HK-2 (cell line): ENCODE results near the gene ADSL.
"Not testable (repeated sequence)": the region's sequence is repeated elsewhere in the genome, so short reads cannot be mapped to it uniquely, and the experiment has no call there.

Source experiments
- DNase-seq: peaks from one replicate; pipeline ENCODE4 v3.0.0-alpha.2; 2018; ENCODE audit not compliant: unreplicated experiment

Gene ADSL

GRCh38 chr22:40346185-40347118 is at the start of gene ADSL:
TSS of gene ADSL (plus strand) at chr22:40346500. CDS start at chr22:40346559, 59 bp downstream.
- peak; percentile 86 for DNase-seq

- DNase-seq = no peak
Observed at GRCh38 chr22:40300316-40300715, 46.0 kb upstream of the ADSL start.

DNA sequence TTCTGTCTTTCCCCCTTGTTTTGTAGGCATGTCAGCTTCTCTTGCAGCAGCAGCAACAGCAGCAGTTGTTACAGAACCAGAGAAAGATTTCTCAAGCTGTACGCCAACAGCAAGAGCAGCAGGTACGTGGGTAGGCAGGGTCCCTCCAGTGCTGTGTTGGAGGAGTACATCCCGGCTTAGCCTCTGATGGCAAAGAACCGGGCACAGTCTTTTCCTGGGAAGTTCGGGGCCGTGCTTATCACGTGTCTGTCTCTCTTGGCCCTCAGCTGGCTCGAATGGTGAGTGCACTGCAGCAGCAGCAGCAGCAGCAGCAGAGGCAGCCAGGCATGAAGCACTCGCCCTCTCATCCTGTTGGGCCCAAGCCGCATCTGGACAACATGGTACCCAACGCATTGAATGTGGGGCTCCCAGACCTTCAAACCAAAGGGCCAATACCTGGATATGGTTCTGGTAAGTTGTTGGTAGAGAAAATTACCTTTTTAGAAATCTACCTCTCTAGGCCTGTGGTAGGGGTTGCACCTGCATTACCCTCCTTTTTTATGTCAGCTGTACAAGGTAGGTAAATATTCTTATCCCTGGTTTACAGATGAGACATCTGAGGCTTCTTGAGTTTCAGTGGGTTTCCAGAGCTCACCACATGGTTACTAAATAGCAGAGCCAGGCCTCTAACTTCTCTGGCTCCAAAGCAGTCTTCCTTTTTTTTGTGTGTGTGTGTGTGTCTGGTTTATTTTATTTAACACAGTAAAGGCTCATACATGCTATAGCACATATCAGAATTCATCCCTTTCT is 45.2 kb upstream of the ADSL start:
- no peak for DNase-seq

- DNase-seq = no peak
Observed at GRCh38 chr22:40302149-40302548, 44.2 kb upstream of the ADSL start.

- DNase-seq = no peak
Observed at GRCh38 chr22:40305625-40306024, 40.7 kb upstream of the ADSL start.

DNA sequence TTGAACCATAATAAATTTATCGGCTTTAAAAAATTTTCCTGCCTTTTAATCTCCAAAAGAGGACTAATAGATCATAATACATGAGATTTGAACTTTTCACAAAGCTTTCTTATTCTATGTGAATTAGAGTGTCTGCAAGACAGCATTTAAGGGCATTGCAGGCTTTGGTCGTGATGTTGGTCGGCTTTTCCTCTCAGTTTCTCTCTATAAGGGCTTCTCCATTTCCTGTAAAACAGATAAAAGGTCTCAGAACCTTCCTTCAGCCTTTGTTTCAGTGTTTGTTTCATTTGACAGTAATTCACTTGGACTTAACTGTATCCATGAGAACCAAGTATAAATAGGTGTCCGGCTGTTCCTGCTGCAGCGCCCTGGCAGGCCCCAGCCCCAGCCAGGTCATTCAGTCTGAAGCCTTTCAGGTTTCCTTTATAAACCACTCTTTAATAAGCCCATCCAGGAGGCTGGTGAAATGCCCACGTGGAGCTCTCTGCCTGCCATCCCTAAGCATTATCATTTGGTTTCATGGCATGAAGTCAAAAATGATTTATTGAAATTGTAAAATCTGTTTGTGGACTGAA is 37.2 kb upstream of the ADSL start:
- DNase-seq = no peak

DNA sequence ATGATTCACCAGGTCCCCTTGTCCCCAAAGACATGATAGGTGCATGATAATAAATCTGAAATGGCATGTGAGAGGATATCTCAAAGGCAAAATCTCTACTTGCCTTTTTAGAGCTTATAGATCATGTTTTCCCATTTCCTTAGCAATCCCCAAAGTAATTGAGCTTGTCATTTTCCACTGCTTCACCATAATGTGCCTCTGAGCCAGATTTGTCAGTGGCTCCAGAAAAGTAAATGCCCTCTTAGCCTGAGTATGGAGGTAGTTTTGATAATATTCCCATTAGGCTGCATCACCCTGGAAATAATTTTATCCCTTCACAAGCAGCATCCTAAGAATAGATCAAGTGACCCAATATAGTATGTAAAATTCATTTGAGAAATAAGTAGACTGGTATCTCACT is 36.7 kb upstream of the ADSL start:
- no peak for DNase-seq

GRCh38 chr22:40310081-40310767 is 36.1 kb upstream of the ADSL start:
- no peak for DNase-seq

- no peak for DNase-seq
Observed at GRCh38 chr22:40310768-40311120, 35.6 kb upstream of the ADSL start.

- not testable (repeated sequence) for DNase-seq
Observed at GRCh38 chr22:40311646-40312045, 34.7 kb upstream of the ADSL start.

DNA sequence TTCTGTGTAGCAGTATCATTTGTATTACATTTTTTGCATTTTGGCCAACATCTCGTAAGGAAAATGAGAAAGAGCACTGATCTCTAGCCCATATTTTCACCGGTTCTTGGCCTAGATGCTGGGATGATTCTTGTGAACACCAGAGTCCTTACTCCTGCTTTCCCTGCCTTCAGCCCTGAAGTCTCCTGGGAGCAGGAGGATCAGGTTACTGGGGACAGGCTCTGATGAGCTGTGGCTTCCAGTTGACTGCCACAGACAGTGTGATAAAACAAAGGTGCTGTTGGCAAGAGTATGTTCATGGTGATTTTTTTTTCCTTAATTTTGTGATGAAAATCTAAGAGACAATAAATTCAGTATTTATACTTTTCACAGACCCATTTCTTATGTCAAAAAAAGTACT is 34.2 kb upstream of the ADSL start:
- DNase-seq = no peak

DNA sequence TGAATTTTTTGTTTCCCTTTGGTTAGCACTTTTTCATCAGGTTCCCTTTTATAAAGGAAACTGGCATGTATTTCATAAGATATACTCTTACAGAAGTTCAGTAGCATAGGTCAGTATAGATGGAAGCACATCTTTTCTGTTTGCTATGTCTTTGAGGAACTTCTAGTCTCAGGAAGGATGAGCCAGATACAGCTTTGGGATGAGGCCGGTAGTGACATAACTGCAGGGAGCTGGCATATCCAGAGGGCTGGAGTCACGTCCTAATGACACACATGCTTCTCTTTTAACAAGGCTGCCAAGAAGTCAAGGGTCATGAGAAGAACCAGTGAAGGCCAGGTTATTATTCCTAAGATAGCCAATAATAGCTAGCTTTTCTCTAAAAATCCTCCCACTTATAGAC is 33.3 kb upstream of the ADSL start:
- no peak for DNase-seq

DNA sequence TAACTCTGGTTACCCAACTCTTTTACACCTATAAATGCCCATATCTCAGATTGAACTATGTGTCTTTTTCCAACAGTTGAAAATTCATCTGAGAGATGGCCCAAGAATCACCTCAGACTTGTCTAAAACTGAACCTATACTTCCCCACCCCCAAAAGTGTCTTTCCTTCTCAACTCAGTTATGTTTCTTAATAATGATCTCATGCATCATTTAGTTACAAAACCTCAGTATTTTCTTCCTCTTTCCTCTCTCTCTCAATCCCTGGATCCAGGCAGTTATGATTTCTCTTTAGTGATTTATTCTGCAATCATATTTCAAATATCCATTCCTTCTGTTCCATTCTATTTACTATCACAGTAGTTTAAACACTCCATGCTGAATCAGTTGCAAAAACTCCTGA is 32.3 kb upstream of the ADSL start:
- no peak for DNase-seq

DNA sequence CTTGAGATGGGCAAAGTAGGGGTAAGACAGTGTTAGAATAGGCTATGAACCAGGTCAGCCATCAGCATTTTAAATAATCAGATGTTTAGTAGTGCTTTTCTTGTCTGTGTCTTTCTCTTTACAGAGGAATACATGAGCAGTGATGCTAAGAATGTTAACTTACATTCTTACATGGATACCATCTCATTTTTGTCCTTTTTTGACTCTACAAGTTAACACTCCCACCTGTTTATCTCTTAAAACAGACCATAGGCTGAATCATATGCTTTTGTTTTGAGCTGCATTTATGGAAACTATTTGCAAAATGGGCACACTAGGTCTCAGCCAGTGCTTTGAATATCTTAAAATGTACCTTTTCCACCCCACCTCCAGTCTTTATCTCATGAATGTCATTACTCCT is 25.6 kb upstream of the ADSL start:
- DNase-seq = no peak

DNA sequence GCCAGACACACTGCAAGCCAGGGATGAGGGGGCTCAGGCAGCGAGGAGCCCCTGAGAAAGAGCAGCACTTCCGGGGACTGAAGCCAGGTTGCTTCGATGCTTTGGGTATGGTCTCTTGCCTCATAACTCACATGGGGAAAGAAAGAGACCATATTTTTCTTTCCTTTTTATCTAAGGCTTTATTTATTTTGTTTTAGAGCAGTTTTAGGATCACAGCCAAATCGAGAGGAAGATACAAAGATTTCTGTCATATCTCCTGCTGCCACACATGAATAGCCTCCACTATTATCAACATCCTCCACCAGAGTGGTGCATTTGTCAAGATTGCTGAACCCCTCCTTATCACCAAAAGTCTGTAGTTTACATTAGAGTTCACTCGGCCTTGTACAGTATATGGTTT is 24.3 kb upstream of the ADSL start:
- DNase-seq = no peak

DNA sequence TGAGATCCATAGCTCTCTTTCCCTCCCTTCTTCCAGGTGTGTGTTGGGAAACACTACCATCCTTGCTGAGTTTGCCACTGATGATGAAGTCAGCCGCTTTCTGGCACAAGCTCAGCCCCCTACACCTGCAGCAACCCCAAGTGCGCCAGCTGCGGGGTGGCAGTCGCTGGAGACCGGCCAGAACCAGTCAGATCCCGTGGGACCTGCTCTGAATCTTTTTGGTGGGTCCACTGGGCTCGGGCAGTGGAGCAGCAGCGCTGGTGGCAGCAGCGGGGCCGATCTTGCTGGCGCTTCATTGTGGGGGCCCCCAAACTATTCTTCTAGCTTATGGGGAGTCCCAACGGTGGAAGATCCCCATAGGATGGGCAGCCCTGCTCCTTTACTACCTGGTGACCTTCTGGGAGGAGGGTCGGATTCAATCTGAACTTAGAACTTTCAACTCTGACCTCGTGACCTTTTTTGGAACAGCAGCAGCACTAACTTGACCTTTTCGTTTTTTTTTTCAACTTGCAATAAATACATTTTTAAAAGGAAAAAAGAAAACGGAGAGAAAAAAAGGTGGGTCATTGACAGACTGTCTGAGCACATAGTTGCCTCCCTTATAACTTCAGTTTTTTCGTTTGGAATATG is 23.4 kb upstream of the ADSL start:
- no peak for DNase-seq

DNA sequence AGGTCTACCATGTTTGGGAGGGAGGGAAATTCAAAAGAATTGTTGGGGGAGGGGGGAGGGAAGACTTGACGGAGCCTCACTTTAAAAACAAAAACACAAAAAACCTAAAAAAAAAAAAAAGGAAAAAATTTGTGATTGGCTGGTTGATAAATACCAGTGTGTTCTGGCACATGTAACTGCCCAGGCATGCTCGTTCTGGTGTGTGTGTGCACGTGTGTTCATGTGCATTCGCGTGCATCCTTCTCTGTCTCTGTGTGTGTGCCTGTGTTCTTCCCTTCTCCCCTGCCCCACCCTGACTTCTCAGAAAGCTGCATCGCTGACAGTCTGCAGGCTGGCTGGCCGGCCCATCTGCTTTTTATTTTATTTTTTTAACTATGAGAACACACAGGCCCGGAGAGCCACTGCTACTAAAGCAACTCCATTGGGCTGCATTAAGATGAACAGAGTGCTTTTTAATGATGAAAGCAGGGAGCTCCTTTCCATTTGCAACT is 22.6 kb upstream of the ADSL start:
- no peak for DNase-seq

DNA sequence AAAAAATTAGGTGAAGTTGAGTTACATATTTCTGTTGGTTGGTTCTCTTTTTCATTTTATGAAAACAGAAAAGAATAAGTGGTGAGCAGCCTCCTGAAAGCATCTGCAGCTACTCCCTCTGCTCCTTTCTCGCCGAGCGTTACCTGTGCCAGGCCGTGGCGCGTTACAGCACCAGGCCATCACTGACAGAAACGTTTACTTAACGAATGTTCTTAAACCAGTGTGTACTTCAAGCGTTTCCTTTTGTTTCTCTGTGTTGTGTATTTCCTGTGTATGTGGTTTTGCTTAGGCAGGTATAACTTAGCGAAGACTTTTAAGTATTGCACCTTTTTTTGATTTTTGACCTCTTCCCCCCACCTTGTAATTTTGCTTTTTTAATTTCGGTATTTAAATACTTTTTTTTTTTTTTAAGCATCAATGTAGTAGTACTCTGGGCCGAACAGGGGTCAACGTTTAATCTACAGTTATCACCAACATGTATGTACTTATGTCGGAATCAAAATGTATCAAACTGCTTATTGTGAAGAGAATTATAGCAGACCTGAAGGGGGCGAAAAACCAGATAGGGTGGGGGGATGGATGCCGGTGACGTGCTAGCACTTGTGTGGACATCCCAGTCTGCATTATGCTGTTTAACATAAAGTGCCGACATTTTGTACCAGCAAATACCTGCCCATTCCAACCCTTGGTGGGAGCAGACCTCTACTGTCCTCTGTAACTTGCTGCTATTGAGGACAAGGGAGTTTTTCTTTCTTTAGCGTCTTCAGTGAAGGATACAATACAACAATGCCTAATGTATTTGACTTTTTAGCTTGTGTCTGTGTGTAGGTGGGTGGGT is 21.6 kb upstream of the ADSL start:
- DNase-seq = no peak

DNA sequence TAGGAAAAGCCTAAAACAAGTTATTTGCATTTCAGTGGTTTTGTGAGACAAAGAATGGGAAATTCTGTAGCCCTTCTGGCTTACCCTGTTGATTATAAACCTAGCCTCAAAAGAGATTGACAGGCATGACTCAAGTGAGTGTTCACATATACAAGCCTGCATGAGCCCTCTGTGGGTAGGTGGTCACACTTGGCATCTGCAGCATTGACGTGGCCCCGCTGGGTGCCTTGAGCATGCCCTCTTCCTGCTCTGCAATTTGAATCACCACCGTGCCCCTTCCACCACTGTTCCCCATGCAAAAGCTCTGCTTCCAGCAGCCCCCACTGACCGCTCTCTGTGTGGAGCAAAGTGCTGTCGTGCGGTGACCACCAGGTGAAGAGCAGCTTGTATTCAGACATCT is 21.0 kb upstream of the ADSL start:
- peak; percentile 10 for DNase-seq

- DNase-seq = no peak
Observed at GRCh38 chr22:40326905-40327735, 19.2 kb upstream of the ADSL start.
